ENCODE data around the gene BAIAP2L2. TPM values are rescaled to one million over a fixed set of nuclear protein-coding genes. Genes with fewer than 3 reads are reported as not detected.

Gene BAIAP2L2
- total RNA-seq, 1 donor from 2014 or later, result 4.5 TPM

DNA sequence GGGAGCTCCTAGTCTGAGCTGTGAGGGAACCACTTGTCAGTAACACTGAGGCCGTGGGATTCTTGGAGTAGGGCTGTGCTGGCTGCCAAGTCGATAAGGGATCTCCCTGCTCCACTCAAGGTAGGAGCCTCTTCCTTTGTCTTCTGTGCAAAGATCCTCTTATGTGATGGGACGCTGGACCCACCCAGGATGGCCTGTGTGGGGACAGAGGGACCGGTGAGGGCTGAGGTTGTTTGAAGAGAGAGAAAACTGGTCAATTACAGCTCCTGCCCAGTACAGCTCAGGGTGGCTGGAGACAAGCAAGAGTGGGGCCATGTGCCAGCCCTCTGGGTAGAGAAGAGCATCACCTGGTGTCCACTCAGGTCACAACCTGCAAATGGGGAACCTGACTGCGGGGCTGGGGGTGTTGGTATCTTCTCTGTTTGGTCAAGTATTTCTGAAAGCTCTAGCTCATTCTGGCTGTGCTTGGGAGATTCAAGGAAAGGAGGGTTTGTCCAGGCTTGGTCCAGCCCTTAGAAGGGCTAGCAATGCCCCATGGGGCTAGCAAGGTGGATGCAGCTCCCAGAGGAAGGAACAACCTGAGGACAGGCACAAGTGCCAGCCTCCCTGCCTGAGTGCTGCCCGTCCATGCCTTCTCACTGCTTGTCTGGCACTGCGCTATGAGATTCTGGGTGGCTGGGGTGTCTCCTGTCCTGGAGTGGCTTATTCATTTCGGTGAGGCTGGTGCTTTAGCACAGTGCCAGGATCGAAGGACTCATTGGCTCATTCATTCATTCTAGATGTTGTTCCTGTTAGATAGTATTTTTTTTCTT is 27.6 kb upstream of the BAIAP2L2 start:
- TF ChIP-seq, protein P1, sequence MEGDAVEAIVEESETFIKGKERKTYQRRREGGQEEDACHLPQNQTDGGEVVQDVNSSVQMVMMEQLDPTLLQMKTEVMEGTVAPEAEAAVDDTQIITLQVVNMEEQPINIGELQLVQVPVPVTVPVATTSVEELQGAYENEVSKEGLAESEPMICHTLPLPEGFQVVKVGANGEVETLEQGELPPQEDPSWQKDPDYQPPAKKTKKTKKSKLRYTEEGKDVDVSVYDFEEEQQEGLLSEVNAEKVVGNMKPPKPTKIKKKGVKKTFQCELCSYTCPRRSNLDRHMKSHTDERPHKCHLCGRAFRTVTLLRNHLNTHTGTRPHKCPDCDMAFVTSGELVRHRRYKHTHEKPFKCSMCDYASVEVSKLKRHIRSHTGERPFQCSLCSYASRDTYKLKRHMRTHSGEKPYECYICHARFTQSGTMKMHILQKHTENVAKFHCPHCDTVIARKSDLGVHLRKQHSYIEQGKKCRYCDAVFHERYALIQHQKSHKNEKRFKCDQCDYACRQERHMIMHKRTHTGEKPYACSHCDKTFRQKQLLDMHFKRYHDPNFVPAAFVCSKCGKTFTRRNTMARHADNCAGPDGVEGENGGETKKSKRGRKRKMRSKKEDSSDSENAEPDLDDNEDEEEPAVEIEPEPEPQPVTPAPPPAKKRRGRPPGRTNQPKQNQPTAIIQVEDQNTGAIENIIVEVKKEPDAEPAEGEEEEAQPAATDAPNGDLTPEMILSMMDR (conservative IDR thresholded peaks at IDR 0.05), result no peak
- Mint-ChIP-seq H3K4me1 (ENCODE audit: unreplicated experiment) (peaks cover 8% of the 10 kb centered on the region), H3K27ac (no peak overlapping the region), H3K36me3 (peaks cover 15% of the 10 kb centered on the region), H3K27me3 (no peaks in the 10 kb centered on the region), H3K9me3 (peaks cover 5% of the 10 kb centered on the region), H3K4me3 (no peak overlapping the region)
- DNase-seq (ENCODE audit: extremely low spot score, unreplicated experiment), result no peak

DNA sequence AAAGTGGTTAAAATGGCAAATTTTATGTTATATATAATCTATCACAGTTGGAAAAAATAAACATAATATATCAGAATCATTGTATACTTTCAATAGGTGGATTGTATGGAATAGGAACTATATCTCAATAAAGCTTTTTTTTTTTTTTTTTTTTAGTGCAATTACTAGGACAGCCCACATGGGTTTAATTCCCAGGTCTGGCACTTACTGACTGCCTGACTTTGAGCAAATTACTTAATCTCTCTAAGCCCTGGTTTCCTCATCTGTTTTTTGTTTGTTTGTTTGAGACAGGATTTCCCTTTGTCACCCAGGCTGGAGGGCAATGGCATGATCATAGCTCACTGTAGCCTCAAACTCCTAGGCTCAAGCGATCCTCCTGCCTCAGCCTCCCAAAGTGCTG is 26.1 kb upstream of the BAIAP2L2 start:
- Mint-ChIP-seq H3K4me1 (ENCODE audit: unreplicated experiment) (peaks cover 8% of the 10 kb centered on the region), H3K9me3 (peaks cover 5% of the 10 kb centered on the region), H3K27me3 (no peaks in the 10 kb centered on the region), H3K27ac (no peak overlapping the region), H3K4me3 (no peak overlapping the region), H3K36me3 (peaks cover 15% of the 10 kb centered on the region)
- TF ChIP-seq, protein P1 (conservative IDR thresholded peaks at IDR 0.05), result peak; percentile 46
- DNase-seq (ENCODE audit: extremely low spot score, unreplicated experiment), result no peak

DNA sequence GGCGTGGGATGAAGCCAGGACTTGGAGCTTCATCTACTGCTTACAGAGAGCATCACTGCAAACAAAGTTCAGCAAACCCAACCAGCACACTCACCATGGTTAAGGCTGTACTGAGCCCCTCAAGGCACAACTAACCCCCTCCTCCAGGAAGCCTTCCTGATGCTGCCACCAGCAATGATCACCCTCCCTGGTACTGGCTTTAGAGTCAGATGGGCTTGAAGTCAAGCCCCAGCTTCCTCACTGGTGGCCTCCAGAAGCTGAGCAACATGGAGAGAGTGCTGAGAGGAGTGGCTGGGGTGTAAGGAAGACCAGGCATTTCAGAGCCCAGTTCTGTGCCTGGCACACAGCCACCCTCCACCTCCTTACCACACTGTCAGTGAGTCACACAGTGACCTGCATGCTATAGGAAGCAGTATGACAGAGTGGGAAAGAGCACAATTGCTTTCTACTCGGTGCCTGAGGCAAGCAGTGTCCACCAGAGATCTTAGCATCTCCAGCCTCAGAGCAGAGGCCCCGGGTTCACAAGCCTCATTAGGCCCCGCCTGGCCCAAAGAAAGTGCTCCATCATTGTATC is 24.7 kb upstream of the BAIAP2L2 start:
- no peak for DNase-seq (ENCODE audit: extremely low spot score, unreplicated experiment)
- peaks cover 15% of the 10 kb centered on the region for H3K36me3 Mint-ChIP-seq
- H3K27ac Mint-ChIP-seq, result peak overlapping the region; percentile 95
- no peaks in the 10 kb centered on the region for H3K27me3 Mint-ChIP-seq
- TF ChIP-seq, protein P1 (conservative IDR thresholded peaks at IDR 0.05), result no peak
- peak overlapping the region; percentile 55 for H3K4me3 Mint-ChIP-seq
- H3K9me3 Mint-ChIP-seq, result peaks cover 5% of the 10 kb centered on the region
- H3K4me1 Mint-ChIP-seq (ENCODE audit: unreplicated experiment), result peaks cover 8% of the 10 kb centered on the region

DNA sequence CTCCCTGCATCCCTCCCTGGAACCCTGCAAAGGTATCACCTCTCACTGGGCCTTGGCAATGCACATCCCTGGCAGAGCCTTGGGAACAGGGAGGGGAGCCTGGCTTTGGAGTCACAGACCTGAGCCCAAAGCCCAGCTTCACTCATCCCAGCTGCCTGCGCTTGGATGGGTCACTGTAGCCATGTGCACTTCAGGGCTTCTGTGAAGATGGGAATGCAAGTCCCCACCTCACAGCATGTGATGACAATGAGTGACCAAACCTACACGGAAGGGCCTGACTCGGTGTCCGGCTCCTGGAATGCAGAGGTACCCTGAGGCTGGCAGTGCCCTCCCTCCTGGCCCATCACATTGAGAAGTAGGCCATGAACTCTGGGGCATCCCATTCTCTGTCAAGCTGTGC is 22.8 kb upstream of the BAIAP2L2 start:
- H3K4me1 Mint-ChIP-seq (ENCODE audit: unreplicated experiment), result peaks cover 8% of the 10 kb centered on the region
- no peak overlapping the region for H3K27ac Mint-ChIP-seq
- TF ChIP-seq, protein P1 (conservative IDR thresholded peaks at IDR 0.05), result no peak
- peaks cover 15% of the 10 kb centered on the region for H3K36me3 Mint-ChIP-seq
- peaks cover 5% of the 10 kb centered on the region for H3K9me3 Mint-ChIP-seq
- no peak for DNase-seq (ENCODE audit: extremely low spot score, unreplicated experiment)
- no peaks in the 10 kb centered on the region for H3K27me3 Mint-ChIP-seq
- H3K4me3 Mint-ChIP-seq, result no peak overlapping the region

DNA sequence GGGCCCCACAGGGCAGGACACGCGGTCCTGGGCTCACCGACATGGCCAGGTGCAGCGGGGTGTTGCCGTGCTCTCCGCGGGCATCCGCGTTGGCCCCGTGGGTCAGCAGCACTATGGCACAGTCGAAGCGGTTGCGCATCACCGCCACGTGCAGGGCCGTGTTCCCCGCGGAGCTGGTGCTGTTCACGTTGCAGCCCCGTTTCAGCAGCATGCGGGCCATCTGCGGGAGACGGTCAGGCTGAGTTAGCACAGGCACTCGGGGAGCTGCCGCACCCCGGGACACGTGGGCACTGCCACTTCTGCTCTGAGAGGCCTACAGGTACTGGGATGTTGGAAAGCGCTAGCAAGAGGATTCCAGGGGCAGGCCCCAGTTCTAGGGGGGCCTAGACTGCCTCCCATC is 22.3 kb upstream of the BAIAP2L2 start:
- Mint-ChIP-seq H3K27ac (no peak overlapping the region), H3K4me1 (ENCODE audit: unreplicated experiment) (peaks cover 8% of the 10 kb centered on the region), H3K4me3 (no peak overlapping the region), H3K36me3 (peaks cover 15% of the 10 kb centered on the region), H3K9me3 (peaks cover 5% of the 10 kb centered on the region), H3K27me3 (no peaks in the 10 kb centered on the region)
- no peak for DNase-seq (ENCODE audit: extremely low spot score, unreplicated experiment)
- TF ChIP-seq, protein P1 (conservative IDR thresholded peaks at IDR 0.05), result no peak

All from type B pancreatic cell (in vitro differentiated cells).